HG03432 (cell line): Measurements from ENCODE around the gene VASN.

Source experiments
- ATAC-seq: cut with Tn5 transposase; IDR thresholded peaks from one replicate; pipeline ENCODE4 v1.9.1; 2021; ENCODE audit warnings: mild to moderate bottlenecking, moderate library complexity; ENCODE audit not compliant: unreplicated experiment

VASN gene

GRCh38 chr16:4401094-4401501, 29.4 kb downstream of the VASN start:
- no peak for ATAC-seq

DNA sequence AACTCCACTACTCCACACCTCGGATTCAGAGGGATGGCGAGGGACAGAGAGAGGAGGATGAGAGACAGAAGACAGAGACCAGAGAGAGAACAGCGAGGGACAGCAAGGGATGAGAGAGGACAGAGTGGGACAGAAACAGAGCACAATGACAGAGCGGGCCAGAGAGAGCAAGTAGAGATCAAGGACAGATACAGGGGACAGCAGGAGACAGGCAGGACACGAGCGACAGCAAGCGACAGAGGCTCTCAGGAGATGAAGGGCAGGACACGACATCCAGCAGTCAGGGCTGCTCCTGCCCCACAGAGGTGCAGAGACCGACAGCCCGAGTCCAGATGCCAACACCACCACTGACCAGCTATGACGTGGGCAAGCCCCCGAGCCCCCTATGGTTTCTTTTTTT, 29.9 kb downstream of the VASN start:
- no peak for ATAC-seq

- peak; percentile 56 for ATAC-seq
Measured at GRCh38 chr16:4402439-4403132, 30.9 kb downstream of the VASN start.

- ATAC-seq, result no peak
Measured at GRCh38 chr16:4403133-4403949, 31.7 kb downstream of the VASN start.

DNA sequence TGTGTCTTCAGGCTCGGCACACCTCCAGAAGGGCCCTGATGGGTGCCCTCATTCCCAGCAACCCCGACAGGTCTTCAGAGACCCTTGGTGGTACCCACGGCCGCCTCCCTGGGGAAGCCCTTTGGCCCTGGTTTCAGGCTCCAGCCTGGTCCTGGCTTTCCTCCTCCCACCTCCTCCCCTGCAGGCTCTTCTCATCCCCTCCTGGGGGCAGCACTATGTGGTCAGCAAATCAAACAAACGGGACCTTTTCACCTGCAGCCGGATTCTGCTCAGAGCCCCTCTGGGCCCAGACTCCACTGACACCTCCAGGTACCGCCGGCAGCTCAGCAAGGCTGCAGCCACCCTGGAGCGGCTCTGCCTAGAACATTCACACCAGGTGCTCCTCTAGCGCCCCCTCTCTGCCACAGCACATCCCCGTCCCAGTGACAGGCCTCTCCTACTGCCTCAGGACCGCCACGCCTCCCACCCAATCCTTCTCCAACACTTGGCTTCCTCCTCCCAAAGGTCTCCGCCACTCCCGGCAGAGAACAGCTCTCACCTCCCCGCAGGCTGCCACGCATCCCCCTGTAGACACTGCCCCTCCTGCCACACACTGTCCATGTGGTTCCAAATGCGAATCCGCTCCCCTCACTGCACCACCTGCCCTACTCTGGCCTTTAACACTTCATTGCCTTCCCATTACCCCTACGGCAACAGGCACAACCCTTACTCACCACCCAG, 32.8 kb downstream of the VASN start:
- no peak for ATAC-seq

- no peak for ATAC-seq
Measured at GRCh38 chr16:4404967-4405696, 33.5 kb downstream of the VASN start.

DNA sequence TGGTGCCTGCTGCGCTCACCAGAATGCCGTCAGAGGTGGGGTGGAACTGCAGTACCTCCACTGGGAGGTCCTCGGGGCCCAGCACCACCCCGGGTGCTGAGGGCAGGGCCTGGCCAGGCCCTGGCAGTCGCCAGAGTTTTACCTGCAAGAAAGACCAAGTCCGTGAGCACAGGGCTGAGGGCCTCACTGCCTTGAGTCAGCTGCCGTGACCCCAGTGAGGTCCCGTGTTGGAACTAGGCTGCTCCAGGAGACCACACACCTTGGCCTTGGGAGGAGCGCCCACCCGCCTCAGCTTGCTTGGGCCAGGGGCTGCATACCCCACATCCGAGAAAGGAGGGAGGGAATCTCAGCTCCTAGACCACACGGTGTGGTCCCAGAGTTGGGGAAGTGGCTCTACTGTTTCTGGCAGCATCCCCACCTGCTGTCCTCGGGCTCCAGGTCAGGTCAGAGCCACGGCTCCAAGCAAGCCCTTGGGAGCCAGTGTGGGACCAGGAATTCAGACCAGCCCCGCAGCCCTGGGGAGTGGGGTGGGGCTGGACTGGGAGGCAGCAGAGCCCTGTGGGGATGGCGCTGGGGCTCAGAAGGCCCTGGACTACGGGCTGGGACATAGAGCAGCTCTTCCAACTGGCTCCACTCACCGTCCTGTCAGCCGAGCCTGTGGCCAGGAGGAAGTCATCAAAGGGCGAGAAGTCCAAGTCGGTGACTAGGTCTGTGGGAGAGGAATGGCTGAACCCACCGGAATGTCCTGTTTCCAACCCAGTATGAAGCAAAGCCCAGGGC, 36.1 kb downstream of the VASN start:
- no peak for ATAC-seq

GRCh38 chr16:4408323-4408690, 36.7 kb downstream of the VASN start:
- ATAC-seq, result no peak

DNA sequence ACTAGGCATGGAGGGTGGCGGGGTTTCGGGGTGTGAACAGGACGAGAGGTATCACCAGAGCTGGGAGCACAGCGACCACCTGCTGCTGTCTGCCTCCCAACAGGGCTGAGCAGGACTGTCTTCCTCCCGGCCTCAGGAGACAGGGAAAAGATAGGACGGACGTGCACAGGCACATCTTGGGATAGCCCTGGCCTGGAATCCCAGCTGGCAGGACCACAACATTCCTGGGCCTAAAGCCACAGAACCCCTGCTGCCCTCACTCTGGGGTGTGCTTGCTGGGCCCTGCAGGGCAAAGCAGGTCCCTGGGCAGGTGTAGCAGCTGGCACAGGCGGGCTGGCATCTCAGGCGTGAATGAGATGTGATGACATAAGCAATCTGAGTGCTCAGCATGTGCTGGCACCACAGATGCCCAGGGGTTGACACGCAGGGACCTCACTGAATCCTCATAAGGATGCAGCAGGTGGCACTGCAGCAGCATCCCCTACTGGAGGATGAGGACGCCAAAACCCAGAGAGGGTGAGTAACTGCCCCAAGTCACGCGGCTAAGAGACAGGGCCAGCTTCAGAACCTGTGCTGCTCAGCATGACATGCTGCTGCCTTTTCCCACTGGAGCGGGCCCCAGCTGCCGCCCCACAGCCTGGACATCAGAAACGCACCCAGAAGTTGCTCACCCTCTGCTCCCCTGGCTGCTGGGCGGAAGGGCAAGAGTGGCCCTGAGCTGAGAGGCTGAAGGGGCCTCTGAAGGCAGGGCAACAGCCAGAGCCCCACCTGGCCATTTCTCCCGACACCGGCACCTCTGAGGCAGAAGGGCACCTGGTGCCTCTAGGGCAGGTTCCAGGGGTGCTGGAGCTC, 37.7 kb downstream of the VASN start:
- ATAC-seq, result no peak

GRCh38 chr16:4410335-4411075, 38.9 kb downstream of the VASN start:
- no peak for ATAC-seq

GRCh38 chr16:4411684-4412083, 40.0 kb downstream of the VASN start:
- no peak for ATAC-seq

GRCh38 chr16:4412159-4412558, 40.5 kb downstream of the VASN start:
- no peak for ATAC-seq

- ATAC-seq, result no peak
Measured at GRCh38 chr16:4412854-4413253, 41.2 kb downstream of the VASN start.

DNA sequence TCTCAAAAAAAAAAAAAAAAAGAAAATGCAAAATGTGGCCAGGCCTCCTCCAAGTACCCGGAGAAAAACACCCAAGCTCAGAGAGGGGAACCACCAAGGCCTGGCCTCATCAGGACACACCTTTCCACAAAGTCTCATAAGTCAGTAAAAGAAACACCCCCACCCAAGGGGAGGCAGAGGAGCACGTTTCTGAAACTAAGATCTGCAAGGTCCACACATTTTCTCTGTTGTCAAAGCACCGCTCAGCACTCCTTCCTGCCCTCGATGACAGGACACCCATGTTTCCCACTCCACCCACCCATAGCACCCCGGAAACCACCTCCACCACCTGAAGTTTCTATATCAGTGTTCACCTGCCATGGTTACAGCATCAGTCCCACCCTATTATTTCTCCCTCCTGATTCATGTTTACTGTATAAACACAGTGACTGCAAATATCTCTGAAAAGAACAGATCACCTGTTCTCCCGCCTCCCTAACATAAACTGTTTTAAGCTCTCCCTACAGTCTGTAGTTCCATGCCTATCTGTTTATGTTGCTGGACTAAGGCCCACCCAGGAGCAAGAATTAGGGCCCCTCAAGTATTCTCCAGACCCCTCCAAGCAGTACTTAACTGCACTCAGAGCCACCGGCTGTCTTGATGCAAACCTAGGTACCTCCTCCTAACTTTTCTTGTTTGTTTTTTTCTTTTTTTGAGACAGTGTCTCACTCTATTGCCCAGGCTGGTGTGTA, 42.7 kb downstream of the VASN start:
- peak; percentile 63 for ATAC-seq

DNA sequence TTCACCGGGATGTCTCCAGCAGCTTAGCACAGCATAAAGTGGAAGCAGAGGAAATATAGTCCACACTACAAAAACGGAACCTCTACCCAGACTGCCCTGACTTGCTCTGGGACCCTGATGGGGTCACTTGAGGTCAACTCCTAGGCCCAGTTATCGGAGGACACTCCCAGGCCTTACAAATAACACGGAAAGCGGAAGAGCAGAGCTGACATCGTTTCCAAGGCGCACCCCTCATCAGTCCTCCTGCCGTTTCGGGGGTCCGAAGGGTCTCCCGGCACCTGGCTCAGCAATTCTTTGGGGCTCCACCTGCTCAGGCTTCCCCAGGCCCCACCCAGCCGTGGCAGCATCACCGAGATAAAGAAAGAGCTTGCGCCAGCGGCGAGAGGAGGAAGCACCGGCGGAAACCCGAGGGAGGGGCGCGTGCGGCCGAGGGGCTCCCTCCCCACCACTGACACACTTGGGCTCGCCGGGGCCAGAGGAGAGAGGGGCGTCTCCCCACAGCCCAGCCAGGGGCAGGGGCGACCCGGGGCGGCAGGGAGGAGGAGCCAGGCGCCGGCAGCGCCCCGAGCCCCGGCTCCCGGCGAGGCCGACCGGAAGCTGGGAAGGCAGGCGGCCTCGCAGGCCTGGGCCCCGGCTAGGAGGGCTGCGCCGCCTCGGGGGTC, 44.0 kb downstream of the VASN start:
- peak; percentile 26 for ATAC-seq

DNA sequence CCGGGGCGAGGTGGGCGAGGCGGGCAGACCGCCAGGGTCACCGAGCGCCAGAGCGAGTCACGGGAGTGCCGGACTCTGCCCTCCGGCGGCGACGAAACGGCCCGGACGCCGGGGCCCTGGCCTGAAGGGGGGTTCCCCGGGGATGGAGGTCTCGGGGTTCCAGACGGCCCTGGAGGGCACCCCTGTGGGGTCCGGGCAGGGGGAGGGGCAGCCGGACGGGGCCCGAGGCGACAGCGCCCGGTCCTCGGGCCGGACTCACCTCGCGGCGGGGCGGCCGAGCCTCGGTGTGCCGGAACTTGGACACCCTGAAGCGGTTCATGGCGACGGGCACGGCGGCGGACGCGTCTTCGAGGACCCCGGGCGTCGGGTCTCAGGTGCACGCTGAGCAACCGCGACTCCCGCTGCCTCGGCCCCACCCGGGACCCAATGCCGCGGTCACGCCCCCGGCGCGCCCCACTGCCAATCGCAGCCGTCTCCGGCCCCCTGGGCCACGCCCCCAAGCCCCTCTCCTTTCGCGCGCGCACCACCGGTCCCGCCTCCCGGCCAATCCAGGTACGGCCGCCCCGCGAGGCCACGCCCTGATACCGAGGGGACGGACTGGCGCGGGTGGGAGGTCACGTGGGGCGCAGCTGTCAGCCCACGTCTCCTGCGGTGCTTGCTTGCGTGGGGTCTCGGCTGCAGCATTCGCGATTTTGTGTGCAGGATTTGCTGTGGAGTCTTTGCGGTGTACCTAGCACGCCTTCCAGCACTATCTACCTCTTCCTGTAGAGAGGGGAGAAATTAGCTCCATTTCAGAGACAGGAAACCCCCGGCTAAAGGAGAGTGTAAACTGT, 44.8 kb downstream of the VASN start, which contains the start of gene CORO7:
Gene CORO7 (minus strand): TSS at position 397 of the 833 bp plus-strand sequence. CDS start 78 bp downstream, at position 319.
- ATAC-seq, result peak; percentile 71
